Fibroblast of upper back skin (primary cell): ENCODE measurements around the gene PADI3.
A peak's percentile ranks its signal among the peaks of the same experiment; 100 is the strongest.

ENCODE experiments used
- DNase-seq: peaks from one replicate; pipeline ENCODE4 v3.0.0-alpha.2; 2013

The PADI3 gene

DNA sequence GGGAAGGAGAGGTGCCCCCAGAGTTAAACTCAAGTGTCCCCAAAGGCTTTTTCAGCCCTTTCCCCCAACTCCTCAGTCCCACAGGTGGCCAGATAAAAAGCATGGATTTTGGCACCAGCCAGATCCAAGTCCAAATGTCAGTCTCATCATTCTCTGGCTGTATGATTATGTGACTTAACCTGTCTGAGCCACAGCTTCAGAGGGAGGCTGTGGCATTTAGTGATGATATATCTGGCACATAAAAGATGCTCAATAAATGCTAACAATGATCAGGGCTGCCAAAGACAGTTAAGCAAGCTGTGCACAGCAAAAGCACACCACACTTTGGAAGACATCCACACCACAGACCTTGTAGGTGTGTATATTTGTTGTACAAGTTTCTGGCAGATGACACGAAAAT, 5.6 kb upstream of the PADI3 start:
- DNase-seq, result no peak

DNA sequence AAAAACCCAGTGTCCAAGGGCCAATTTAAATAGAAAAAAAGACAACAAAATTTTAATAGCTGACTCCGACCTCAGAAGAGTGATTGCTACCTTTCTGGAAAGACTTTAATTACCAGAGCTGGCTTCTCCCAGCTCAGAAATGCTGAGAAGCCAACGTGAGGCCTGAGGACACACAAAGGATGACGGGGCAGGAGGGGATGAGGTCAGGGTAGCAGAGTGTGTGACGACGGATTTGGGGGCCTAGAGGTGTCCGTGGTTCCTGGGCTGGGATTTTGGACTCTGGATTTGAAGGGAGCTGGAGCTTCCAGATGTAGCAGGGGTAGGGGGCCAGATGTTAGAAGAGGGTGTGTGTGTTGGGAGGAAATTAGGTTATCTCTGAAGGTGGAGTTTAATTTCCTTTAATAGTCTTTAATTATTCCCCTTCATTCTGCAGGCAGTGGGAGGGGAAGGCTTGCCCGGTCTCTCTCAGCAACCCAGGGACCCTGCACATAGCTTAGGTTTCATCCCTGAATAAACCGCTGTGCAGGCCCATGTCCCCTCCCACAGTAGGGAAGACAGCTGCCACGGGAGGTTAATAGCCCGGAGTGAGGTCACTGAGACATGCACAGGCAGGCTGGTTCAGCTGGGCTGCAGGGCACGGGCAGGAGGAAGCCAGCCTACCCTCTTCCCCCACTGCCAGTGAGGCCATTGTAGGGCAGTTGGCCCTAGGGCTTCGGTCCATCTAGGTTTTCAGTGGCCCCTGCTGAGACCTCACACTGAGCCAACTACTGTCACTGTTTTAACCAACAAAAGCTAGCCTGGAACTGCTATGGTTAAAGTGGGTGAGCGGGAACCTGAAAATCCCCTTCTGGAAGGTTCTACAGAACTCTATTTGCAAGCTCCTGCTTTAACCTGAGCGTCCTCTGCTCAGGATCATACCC, 3.8 kb upstream of the PADI3 start:
- DNase-seq, result no peak

DNA sequence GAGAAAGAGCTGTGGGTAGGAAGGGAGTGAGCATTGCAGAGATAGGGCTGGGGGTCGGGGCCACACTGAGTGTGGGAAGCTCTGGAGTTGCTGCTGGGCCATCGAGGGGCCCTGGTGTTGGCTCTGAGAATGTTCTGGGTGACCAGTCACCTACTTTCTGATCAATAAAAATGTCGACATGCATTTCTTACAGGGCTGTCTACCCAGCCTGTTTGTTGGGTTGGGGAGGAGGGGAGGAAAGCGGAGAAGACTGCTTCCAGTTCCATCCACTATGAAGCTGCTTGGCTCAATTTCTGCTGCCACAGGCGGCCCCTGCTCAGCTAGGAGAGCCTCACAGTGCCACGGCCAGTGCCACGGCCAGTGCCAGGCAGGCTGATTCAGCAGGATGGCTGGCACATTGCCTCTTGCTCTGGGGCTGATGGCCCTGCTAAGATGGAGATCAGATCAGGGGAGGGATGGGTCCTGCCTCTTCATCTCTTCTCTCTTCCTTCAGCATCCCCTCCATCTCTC, 3.0 kb upstream of the PADI3 start:
- no peak for DNase-seq

DNA sequence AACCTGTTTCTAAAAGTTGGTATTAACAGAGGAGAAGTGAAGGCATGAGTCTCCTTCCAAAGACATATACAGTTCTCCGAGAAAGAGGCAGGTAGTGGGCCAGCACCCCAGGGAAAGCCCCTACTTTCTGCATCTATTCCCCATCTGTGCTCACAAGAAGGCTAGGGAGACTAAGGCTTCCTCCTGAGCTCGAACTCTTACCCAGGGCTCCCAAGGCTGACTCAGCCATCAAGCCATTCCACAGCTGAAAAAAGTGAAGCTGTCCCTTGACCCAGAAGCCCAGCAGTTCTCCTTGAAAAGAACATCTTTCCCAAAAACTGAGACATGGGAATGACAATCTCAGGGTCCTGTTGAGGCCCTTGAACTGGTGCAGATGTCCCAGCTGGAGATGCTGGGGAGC, 1.9 kb upstream of the PADI3 start:
- no peak for DNase-seq

DNA sequence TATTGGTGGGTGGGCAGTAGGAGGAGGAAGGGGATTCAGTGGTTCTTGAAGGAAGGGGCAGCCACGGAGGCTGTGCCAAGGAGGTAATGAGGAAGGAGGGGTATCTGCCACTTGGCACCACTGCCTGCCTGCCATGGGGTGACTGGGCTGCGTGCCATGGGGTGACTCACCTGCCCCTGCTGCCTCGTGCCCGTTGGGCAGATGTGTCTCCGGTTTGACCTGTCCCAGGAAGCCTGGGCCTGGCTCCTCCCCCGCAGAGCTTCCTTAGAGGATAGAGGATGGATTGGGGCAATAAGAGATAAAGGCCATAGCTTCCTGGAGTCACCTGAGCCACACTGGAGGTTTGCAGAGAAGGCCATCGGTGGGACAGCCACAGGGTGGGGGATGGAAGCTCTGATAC, 1.7 kb downstream of the PADI3 start:
- DNase-seq, result no peak

DNA sequence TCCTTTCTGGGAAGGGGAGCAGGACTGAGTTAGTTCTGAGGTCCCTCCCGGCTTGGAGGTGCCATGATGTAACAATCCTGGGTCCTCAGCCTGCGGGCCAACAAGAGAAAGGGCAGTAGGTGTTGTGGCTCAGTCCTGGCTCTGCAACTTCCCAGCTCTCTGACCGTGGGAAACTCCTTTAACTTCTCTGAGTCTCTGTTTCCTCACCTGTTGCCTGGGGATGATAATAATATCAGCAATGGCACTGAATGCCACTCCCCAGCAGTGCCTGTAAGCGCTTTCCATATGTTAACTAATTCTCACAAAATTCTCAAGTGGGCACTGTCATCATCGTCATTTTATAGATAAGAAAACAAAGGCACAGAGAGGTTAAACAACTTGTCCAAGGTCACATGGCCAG, 2.3 kb downstream of the PADI3 start:
- DNase-seq, result no peak

DNA sequence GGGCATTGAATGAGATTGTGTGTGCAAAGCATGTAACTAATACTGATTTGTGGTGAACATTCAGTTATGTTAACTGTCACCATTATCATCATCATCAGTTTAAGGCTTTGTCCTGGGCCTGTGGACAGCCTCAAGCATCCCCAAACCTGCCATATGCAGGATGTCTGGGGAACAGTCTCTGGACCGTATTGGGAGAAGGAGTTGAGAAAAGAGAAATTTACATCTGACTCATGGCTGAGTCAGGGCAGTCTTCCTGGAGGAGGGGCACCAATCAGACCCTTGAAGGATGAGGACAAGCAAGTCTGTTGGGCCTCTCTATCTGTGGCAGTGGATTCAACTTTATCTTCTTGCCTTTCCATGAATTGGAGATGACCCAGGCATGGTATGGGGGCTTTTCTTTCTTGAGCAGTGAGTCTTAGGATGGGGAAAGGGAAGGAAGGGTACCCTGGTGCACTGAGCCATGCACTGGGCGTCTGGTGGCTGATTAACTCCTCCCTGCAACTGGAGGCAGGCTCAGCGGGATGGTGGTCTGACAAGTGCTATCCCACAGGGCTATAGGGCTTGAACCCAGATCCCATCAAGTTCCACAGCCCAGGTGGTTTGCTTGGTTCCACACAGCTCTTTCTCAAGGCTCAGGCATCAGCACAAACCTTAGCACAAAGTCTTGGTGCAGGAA, 2.9 kb downstream of the PADI3 start:
- DNase-seq, result peak; percentile 55

DNA sequence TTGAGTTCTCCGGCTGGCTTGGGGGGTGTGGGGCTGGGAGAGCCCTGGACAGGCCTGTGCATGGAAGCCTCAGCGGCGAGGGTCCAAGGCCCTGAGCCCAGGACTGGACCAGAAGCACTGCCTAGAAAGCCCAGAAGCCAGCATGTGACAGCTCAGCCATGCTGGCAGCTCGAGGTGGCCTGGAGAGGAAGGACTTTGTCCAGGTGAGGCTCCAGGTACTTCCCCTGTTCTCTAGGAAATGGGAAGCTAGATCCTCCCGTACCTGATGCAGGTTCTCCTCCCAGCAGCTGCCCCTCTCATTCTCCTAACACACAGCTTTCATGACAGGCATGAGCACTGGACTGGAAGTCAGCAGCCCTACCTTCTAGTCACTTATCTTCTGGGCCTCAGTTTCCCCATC, 6.4 kb downstream of the PADI3 start:
- no peak for DNase-seq

DNA sequence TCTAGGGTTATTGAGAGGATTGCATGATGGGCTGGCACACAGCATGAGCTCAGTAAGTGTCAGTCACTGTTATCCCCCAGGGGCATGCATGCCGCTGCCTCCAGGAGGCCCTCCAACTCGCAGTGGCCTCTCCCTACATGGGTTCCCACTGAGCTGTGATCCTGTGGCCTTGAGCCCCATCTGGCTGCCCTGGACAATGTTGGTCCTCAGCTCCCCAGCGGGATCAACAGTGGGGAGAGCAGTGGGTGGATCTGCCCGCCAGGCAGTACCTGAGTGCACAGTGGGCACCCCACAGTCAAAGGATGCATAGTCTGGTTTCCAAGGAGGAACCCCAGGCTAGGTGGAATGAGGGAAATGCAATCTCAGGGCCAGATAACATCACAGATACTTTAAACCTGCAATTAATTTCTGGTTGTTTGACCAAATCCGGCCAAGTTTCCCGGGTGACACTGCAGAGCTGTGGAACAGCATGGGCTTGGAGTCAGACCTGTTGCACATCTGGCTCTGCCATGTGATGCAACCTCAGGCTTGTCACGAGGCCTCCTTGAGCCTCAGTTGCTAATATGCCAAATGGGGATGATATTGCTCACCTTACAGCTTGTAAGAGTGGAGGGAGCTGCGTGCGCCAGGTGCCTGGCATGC, 9.3 kb downstream of the PADI3 start:
- peak; percentile 41 for DNase-seq

DNA sequence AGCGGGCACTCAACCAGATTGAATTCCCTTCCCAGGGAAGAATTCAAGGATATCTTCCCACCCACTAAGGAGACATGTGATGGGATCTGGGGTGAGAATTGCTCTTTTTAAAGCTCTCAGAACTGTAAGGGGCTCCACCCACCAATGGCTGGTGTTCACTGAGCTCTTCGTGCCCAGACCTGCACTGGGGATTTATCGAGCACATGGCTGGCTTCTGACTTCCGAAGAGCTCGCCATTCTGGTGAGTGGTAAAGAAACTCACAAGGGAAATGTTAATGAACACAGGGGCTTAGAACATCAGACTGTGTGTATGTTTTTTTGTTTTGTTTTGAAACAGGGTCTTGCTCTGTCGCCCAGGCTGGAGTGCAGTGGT, 9.8 kb downstream of the PADI3 start:
- no peak for DNase-seq

DNA sequence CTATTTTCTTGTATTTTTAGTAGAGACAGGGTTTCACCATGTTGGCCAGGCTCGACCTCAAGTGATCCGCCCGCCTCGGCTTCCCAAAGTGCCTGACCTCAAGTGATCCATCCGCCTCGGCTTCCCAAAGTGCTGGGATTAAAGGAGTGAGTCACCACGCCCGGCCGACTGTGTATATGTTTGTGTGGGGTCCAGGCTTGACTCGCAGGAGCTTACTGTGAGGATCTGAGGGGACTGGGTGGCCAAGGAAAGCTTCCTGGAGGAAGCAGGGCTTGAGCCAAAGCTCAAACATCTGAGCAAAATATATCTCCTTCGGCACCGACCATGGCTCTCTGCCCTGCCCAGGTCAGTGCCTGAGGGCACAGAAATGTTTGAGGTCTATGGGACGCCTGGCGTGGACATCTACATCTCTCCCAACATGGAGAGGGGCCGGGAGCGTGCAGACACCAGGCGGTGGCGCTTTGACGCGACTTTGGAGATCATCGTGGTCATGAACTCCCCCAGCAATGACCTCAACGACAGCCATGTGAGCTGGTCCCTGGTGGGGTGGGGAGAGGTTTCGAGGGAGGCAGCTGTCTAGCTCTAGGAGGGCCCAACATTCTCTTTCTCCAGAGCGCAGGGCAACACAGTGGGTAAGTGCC, 10.5 kb downstream of the PADI3 start:
- peak; percentile 59 for DNase-seq

DNA sequence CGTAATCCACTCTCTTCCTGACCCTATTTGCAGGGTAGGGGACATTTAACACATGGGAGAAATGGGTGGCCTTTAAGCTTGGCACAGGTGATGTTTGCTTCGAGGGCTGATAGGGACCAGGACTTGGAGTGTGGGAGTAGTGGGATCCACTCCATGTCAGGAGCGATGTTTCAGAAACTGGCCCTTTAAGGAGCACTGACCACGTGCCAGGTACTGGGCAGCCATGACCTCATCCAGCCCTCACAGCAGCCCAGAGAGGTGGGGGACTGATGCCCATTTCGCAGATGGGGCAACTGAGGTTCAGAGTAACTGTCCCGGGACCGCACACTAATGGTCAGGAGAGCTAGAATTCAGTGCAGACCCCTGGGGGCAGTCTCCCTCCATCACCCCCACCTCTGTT, 11.4 kb downstream of the PADI3 start:
- DNase-seq, result no peak

DNA sequence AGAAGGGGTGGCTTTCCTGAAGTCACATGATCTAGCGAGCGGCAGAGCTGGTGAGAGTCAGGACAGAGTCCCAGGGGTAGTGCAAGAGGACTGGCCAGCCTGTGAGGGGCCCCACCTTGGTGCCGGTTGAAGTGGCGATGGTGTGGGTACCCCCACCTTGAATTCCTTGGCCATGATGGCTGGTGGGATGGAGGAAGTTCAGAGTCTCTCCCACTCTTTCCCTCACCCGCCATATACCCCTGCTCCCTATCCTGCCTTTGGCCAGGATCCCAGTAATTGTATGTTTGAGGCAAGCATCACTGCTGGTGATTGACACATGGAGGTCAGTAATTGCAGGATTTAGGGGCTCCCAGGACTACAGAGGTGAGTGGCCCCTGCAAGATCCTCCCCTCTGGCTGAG, 11.8 kb downstream of the PADI3 start:
- no peak for DNase-seq

DNA sequence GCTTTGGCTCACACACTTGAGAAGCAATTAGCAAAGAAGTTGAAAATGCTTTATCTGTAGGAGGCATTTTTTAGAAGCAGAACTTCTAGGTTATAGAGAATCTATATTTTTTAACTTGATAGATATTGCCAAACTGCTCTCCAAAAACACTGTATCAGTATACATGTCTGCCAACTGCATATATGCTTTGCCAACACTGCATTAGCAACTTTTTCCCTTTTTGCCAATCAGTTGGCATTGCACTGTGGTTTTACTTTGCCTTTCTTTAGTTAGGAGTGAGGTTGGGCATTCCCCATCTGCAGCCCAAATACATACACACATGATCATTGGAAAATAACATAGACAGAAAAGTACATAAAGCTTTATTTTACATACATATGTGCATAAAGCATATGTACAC, 15.0 kb downstream of the PADI3 start:
- DNase-seq, result no peak

DNA sequence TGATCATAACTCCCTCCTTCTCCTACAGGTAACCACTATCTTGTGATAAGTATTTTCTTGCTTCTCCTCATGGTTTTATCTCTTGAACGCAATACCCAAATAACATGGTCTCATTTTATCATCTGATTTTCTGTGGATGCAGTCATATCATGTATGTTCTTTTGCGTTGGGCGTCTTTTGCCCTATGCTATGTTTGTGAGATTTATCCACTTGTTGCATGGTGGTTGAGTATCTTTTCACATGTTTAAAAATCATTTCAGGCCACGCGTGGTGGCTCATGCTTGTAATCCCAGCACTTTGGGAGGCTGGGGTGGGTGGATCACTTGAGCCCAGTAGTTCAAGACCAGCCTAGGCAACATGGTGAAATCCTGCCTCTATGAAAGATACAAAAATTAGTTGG, 15.6 kb downstream of the PADI3 start:
- DNase-seq, result no peak

DNA sequence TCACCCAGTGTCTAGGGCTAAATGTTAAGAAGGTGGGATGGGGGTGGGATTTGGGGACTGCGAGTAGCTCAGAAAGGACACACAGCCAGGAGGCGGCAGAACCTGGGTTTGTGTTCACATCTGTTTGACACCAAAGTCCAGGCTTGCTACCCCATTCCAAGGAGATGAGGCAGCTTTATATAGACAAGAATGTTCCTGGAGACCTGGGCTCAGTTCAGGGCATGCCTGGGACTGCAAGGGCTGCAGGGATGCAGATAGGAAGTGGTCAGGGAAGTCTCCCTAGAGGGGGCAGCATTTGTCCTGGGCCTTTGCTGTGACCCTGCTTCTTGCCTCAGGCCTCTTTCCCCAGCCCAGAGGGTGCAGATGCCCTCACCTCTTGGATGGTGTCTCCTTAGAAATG, 16.3 kb downstream of the PADI3 start:
- DNase-seq, result peak; percentile 14

DNA sequence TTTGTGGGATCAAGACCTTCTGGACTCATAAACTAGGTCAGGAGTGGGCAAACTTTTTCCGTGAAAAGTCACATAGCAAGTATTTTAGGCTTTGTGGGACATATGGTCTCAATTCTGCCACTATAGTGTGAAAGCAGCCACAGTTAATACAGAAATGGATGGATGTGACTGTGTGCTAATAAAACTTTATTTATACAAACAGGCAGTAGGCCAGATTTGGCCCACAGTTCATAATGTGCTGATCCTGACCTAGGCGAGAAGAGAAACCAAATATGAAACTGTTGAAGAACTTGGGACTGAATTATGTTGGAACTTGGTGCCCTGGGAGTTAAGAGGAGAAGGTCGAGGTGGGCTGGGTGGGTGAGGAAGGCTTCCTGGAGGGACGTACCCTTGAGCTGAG, 17.1 kb downstream of the PADI3 start:
- DNase-seq, result no peak

DNA sequence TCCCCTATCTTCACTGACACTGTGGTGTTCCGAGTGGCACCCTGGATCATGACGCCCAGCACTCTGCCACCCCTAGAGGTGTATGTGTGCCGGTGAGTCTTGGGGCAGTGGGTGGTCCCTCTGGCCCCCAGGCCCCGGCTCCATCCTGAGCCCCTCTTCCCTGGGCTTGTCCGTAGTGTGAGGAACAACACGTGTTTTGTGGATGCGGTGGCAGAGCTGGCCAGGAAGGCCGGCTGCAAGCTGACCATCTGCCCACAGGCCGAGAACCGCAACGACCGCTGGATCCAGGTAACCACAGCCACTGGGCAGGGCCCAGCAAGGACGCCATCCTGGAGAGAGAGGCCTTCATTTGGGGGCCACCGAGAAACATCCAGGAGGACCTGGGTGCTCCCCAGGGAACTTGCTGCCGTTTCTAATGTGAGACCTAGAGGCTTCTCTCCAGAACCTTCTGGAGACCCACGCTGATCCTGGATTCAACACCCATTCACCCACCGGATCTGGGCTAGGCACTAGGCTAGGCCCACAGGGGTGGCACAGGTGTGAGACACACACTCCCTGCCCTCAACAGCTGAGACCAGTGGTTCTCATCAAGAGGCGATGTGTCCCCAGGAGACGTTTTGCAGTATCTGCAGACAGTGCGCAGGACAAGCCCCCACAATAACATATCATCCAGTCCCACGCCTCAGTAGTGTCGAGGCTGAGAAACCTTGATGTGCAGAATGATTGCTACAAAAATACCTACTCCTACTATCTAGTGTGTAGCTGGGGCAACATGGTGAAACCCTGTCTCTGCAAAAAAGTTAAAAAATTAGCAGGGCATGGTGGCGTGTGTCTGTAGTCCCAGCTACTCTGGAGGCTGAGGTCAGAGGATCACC, 22.2 kb downstream of the PADI3 start:
- no peak for DNase-seq

DNA sequence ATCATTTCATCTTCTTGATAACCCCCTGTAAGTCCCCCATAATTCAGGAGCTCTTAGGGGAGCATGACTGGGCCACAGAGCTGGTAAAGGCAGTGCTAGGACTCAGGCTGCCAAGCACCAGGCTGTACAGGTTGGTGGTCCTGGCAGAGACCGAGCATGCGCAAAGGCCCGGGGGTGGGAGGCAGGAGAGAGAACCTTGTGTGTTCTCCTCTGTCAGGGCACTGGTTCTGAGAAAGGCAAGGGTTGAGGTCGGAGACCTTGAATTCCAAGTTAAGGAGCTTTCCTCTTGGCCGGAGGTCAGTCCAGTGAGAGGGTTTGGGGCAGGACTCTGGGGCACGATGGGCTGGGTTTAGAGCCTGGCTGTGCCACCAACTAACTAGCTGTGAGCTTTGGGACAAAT, 23.2 kb downstream of the PADI3 start:
- DNase-seq, result no peak

DNA sequence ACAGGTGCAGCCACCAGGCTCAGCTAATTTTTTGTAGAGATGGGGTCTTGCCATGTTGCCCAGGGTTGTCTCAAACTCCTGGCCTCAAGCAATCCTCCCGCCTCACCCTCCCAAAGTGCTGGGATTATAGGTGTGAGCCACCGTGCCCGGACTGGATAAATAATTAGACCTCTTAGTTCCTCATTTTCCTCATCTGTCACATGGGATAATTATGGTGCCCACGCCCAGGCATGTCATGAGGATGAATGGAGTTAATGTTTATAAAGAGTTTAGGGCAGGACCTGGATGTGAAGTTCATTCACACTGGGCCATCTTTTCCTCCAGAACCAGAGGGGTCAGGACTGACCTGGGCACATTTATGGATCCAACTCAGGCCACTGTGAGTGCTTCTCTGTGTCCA, 23.7 kb downstream of the PADI3 start:
- DNase-seq, result no peak

DNA sequence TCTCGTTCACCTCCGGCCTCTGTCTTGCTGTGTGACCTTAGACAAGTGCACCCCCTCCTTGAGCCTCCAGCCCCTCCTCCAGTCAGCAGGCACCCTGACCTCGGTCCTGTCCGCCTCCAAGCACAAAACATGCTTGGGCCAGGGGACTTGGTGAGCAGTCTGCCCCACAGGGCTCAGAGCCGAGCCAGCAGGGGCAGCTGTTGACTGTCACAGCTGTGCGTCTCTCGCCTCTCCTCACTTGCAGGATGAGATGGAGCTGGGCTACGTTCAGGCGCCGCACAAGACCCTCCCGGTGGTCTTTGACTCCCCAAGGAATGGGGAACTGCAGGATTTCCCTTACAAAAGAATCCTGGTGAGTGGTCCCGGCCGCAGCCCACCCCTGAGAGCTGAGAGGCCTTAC, 24.2 kb downstream of the PADI3 start:
- DNase-seq, result no peak
